ENCODE results near the gene ASIC4. TPM values are rescaled to one million over a fixed set of nuclear protein-coding genes. Genes with fewer than 3 reads are reported as not detected.

The ASIC4 gene
- total and polyA plus RNA-seq, 9 of the 15 experiments (the other 6 are each of a cell fraction or from before 2014, with no cell fraction given), result 0.07 to 19.2 (median 4.8) TPM

DNA sequence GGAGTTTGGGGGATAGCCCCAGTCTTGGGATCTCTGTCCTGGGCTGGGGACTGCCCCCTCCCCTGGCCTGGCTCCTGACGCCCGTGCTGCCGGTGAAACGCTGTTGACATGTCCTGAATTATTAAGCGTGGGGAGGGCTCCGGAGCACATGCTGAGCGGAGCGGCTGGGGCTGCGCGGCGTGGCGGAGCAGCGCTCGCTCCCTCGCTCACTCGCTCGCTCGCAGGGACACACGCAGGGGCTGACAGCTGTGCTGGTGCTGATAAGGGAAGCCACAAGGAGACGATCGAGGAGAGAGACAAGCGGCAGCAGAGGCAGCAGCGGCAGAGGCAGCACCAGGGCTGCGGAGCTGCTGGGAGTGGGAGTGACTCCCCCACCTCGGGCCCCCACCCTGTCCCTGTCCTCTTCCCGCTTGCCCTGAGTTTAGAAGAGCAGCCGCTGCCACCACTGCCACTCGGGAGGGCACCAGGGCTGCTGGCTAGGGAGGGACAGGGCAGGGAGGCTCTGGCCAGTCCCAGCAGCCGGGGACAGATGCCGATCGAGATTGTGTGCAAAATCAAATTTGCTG lies at the start of gene ASIC4 (continued):
- TF ChIP-seq ELF2 (CRISPR knock-in tag; IDR thresholded peaks at IDR 0.05), result no peak
- TF ChIP-seq, protein P1, sequence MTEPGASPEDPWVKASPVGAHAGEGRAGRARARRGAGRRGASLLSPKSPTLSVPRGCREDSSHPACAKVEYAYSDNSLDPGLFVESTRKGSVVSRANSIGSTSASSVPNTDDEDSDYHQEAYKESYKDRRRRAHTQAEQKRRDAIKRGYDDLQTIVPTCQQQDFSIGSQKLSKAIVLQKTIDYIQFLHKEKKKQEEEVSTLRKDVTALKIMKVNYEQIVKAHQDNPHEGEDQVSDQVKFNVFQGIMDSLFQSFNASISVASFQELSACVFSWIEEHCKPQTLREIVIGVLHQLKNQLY (CRISPR knock-in tag; conservative IDR thresholded peaks at IDR 0.05), result no peak
- TF ChIP-seq ZNF444 (CRISPR knock-in tag; IDR thresholded peaks at IDR 0.05), result no peak
- peak; percentile 88 for TF ChIP-seq EP300 (IDR thresholded peaks at IDR 0.05; ENCODE audit: low read length)
- TF ChIP-seq HMG20B (CRISPR knock-in tag; IDR thresholded peaks at IDR 0.05), result no peak
- TF ChIP-seq, protein P2, sequence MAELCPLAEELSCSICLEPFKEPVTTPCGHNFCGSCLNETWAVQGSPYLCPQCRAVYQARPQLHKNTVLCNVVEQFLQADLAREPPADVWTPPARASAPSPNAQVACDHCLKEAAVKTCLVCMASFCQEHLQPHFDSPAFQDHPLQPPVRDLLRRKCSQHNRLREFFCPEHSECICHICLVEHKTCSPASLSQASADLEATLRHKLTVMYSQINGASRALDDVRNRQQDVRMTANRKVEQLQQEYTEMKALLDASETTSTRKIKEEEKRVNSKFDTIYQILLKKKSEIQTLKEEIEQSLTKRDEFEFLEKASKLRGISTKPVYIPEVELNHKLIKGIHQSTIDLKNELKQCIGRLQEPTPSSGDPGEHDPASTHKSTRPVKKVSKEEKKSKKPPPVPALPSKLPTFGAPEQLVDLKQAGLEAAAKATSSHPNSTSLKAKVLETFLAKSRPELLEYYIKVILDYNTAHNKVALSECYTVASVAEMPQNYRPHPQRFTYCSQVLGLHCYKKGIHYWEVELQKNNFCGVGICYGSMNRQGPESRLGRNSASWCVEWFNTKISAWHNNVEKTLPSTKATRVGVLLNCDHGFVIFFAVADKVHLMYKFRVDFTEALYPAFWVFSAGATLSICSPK (IDR thresholded peaks at IDR 0.05; ENCODE audit: borderline replicate concordance), result no peak
- TF ChIP-seq TOE1 (IDR thresholded peaks at IDR 0.05; ENCODE audit: borderline replicate concordance), result no peak
- no peak for TF ChIP-seq TOE1 (CRISPR knock-in tag; IDR thresholded peaks at IDR 0.05; ENCODE audit: borderline replicate concordance, low read depth)
- TF ChIP-seq ILF3 (IDR thresholded peaks at IDR 0.05; ENCODE audit: borderline replicate concordance), result no peak
- no peak for TF ChIP-seq NUFIP1 (IDR thresholded peaks at IDR 0.05; ENCODE audit: partially characterized antibody)
- 0 out of 2 replicates have a peak, but pooled peaks have one; percentile 28 for TF ChIP-seq ETV1 (tag; conservative IDR thresholded peaks at IDR 0.05; ENCODE audit: low read depth)
- no peak for TF ChIP-seq ZNF785 (CRISPR knock-in tag; IDR thresholded peaks at IDR 0.05)
- TF ChIP-seq NR2F6 (CRISPR knock-in tag; IDR thresholded peaks at IDR 0.05), result no peak
- TF ChIP-seq, protein P3, sequence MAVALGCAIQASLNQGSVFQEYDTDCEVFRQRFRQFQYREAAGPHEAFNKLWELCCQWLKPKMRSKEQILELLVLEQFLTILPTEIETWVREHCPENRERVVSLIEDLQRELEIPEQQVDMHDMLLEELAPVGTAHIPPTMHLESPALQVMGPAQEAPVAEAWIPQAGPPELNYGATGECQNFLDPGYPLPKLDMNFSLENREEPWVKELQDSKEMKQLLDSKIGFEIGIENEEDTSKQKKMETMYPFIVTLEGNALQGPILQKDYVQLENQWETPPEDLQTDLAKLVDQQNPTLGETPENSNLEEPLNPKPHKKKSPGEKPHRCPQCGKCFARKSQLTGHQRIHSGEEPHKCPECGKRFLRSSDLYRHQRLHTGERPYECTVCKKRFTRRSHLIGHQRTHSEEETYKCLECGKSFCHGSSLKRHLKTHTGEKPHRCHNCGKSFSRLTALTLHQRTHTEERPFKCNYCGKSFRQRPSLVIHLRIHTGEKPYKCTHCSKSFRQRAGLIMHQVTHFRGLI (CRISPR knock-in tag; IDR thresholded peaks at IDR 0.05), result peak; percentile 42; the same call in 1 of the 2 replicates
- no peak for TF ChIP-seq ZNF347 (CRISPR knock-in tag; IDR thresholded peaks at IDR 0.05; ENCODE audit: low read depth)
- TF ChIP-seq ZNF41 (CRISPR knock-in tag; conservative IDR thresholded peaks at IDR 0.05), result 0 out of 2 replicates have a peak, but pooled peaks have one; percentile 39
- no peak for TF ChIP-seq HDGF (IDR thresholded peaks at IDR 0.05)
- no peak for TF ChIP-seq CHD1 (IDR thresholded peaks at IDR 0.05; ENCODE audit: low read length)
- no peak for TF ChIP-seq PPARD (CRISPR knock-in tag; IDR thresholded peaks at IDR 0.05)
- peak; percentile 97 for TF ChIP-seq SMAD4 (CRISPR knock-in tag; conservative IDR thresholded peaks at IDR 0.05)
- TF ChIP-seq EP400 (IDR thresholded peaks at IDR 0.05), result peak; percentile 80
- TF ChIP-seq, protein P4, sequence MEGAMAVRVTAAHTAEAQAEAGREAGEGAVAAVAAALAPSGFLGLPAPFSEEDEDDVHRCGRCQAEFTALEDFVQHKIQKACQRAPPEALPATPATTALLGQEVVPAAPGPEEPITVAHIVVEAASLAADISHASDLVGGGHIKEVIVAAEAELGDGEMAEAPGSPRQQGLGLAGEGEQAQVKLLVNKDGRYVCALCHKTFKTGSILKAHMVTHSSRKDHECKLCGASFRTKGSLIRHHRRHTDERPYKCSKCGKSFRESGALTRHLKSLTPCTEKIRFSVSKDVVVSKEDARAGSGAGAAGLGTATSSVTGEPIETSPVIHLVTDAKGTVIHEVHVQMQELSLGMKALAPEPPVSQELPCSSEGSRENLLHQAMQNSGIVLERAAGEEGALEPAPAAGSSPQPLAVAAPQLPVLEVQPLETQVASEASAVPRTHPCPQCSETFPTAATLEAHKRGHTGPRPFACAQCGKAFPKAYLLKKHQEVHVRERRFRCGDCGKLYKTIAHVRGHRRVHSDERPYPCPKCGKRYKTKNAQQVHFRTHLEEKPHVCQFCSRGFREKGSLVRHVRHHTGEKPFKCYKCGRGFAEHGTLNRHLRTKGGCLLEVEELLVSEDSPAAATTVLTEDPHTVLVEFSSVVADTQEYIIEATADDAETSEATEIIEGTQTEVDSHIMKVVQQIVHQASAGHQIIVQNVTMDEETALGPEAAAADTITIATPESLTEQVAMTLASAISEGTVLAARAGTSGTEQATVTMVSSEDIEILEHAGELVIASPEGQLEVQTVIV (CRISPR knock-in tag; IDR thresholded peaks at IDR 0.05; ENCODE audit: borderline replicate concordance), result no peak
- TF ChIP-seq GTF2F1 (IDR thresholded peaks at IDR 0.05; ENCODE audit: low read depth, low read length), result no peak

Measured in K562 (cell line).